ENCODE measurements around the gene RPL41. TPM values are rescaled to one million over a fixed set of nuclear protein-coding genes. Genes with fewer than 3 reads are reported as not detected.

The RPL41 gene
- total RNA-seq, 1 donor from 2014 or later = 1,819 TPM

DNA sequence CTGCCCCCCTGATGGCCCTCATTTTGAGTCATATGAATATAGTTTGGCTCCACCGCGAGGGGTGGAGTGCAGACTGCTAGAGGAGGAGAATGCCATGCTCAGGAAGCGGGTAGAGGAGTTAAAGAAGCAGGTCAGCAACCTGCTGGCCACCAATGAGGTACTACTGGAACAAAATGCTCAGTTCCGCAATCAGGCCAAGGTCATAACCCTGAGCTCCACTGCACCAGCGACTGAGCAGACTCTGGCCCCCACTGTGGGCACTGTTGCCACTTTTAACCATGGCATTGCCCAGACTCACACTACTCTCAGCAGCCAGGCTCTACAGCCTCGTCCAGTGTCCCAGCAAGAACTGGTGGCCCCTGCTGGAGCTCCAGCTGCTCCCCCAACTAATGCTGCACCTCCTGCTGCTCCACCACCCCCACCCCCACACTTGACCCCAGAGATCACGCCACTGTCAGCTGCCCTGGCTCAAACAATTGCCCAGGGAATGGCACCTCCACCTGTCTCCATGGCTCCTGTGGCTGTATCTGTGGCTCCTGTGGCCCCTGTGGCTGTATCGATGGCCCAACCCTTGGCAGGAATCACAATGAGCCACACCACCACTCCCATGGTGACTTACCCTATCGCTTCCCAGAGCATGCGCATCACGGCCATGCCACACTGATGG is 4.9 kb downstream of the RPL41 start:
- no peaks in the 10 kb centered on the region for H3K27me3 ChIP-seq
- intact Hi-C loops (cut with DNase I) = no loop called here
- TF ChIP-seq, protein P1, sequence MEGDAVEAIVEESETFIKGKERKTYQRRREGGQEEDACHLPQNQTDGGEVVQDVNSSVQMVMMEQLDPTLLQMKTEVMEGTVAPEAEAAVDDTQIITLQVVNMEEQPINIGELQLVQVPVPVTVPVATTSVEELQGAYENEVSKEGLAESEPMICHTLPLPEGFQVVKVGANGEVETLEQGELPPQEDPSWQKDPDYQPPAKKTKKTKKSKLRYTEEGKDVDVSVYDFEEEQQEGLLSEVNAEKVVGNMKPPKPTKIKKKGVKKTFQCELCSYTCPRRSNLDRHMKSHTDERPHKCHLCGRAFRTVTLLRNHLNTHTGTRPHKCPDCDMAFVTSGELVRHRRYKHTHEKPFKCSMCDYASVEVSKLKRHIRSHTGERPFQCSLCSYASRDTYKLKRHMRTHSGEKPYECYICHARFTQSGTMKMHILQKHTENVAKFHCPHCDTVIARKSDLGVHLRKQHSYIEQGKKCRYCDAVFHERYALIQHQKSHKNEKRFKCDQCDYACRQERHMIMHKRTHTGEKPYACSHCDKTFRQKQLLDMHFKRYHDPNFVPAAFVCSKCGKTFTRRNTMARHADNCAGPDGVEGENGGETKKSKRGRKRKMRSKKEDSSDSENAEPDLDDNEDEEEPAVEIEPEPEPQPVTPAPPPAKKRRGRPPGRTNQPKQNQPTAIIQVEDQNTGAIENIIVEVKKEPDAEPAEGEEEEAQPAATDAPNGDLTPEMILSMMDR (IDR thresholded peaks at IDR 0.05) = no peak
- H3K36me3 ChIP-seq = peaks cover 13 to 32% of the 10 kb centered on the region in 2 donors
- H3K4me1 ChIP-seq = peaks cover 12 to 14% of the 10 kb centered on the region in 2 donors
- DNase-seq (ENCODE audit: low spot score in 2 of 2) = no peak
- H3K9me3 ChIP-seq = no peaks in the 10 kb centered on the region
- no peak overlapping the region for H3K4me3 ChIP-seq
- no peak overlapping the region for H3K27ac ChIP-seq

DNA sequence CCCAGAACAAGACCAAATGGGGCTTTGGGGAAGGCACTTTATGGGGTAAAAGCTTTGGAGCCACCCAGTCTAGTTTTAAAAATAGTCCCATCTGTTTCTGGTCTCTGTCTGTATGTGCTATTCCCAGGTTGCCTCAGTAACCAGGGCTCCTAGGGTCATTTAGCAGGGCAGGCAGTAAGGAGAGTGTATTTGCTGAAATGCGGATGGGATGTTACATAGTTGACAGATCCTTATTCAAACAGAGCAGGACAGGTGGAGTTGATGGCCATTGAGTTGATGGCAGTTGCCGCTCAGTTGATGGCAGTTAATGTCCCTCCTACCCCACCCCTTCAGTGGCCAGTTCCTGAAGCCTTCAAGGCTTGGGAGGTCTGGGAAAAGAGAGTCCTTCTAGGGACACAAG is 6.2 kb downstream of the RPL41 start:
- no peaks in the 10 kb centered on the region for H3K27me3 ChIP-seq
- H3K4me1 ChIP-seq = peaks cover 19 to 26% of the 10 kb centered on the region in 2 donors
- intact Hi-C loops (cut with DNase I) = no loop called here
- no peak overlapping the region for H3K4me3 ChIP-seq
- H3K36me3 ChIP-seq = peaks cover 13 to 32% of the 10 kb centered on the region in 2 donors
- no peaks in the 10 kb centered on the region for H3K9me3 ChIP-seq
- no peak for DNase-seq (ENCODE audit: low spot score in 2 of 2)
- TF ChIP-seq, protein P1 (IDR thresholded peaks at IDR 0.05) = no peak
- no peak overlapping the region for H3K27ac ChIP-seq

DNA sequence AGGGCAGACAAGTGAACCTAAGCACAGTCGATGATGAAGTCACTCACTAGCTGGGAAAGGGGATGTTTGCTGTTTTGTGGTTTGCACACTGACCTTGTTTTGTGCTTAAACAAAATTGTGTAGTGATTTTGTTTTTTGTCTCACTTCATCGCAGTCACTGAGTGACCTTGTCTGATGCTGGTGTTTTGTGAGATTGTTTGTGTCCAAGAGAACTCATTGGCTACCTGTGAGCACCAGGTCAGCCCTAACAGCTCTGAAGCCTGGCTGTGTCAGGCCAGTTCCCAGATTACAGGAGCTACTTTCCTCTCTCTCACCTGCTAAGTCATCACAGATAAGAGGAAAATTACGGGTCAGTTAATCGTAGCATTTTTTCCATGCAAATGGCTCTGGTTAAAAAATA is 7.7 kb downstream of the RPL41 start:
- H3K36me3 ChIP-seq = peaks cover 13 to 32% of the 10 kb centered on the region in 2 donors
- no peak overlapping the region for H3K27ac ChIP-seq
- peaks cover 15 to 20% of the 10 kb centered on the region in 2 donors for H3K4me1 ChIP-seq
- no peak overlapping the region for H3K4me3 ChIP-seq
- no peaks in the 10 kb centered on the region for H3K9me3 ChIP-seq
- TF ChIP-seq, protein P1 (IDR thresholded peaks at IDR 0.05) = no peak
- intact Hi-C loops (cut with DNase I) = no loop called here
- DNase-seq (ENCODE audit: low spot score in 2 of 2) = no peak
- H3K27me3 ChIP-seq = no peaks in the 10 kb centered on the region

DNA sequence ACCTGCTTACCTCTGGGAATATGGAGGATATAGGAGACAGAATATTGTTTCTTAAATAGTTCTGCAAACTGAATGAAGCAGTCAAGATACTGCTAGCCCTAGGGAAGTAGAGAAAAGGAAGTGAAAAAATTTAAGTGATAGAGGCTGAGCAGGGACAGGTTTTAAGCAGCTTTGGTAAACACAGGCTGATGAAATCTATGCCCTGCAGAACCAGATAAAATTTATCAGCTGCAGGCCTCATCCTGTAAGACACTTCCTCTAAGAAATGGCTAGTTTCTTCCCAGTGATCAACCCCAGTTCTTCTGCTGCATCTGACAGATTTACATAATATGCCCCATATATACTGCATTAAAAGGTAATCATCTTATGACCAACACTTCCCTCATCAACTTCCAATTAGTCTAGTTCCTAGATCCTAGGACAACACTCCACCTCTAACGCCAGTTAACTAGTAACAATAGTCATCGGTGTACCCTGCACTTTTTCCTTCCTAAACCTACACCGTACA is 10.4 kb downstream of the RPL41 start:
- H3K4me1 ChIP-seq = peaks cover 9 to 21% of the 10 kb centered on the region in 2 donors
- H3K36me3 ChIP-seq = peaks cover 12 to 28% of the 10 kb centered on the region in 2 donors
- H3K27me3 ChIP-seq = no peaks in the 10 kb centered on the region
- TF ChIP-seq, protein P1 (IDR thresholded peaks at IDR 0.05) = no peak
- peak overlapping the region; percentile 74 to 78 for H3K27ac ChIP-seq
- intact Hi-C loops (cut with DNase I) = loop anchor here (1.0 to 5.0 kb wide), 3 partner anchors 8 to 961 kb away; partner anchors contain the start of genes NAB2, SMARCC2 and ZC3H10
- no peak for DNase-seq (ENCODE audit: low spot score in 2 of 2)
- peak overlapping the region; percentile 49 to 61 for H3K4me3 ChIP-seq
- H3K9me3 ChIP-seq = no peaks in the 10 kb centered on the region

DNA sequence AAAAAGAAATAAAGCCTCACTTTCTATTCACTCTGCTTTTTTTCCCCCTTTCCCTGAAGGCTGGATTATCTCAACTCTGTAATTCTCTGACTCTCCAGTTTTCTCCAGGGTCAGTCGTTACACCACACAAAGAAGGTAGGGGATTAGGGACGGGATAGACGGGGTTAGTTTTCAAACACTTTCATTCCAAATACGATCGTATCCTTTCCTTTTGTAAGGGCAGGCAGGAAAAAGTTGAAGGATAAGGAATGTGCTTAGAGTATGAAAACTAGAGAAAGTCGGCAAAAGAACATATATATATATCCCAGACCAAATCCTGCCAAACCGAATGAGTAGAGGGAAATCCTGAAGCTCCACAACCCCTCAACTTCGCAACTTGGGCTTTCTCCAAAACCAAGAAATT is 11.1 kb downstream of the RPL41 start:
- Histone ChIP-seq H3K4me1 (peaks cover 9 to 21% of the 10 kb centered on the region in 2 donors), H3K27ac (peak overlapping the region; percentile 74 to 78), H3K36me3 (peaks cover 19 to 28% of the 10 kb centered on the region in 2 donors), H3K27me3 (no peaks in the 10 kb centered on the region), H3K9me3 (no peaks in the 10 kb centered on the region), H3K4me3 (peak overlapping the region; percentile 49 to 61)
- DNase-seq (ENCODE audit: low spot score in 2 of 2) = no peak
- intact Hi-C loops (cut with DNase I) = loop anchor here (1.0 to 5.0 kb wide), 2 partner anchors 9 to 960 kb away; partner anchors contain the start of genes NAB2 and ZC3H10
- TF ChIP-seq, protein P1 (IDR thresholded peaks at IDR 0.05) = no peak

Data from ascending aorta (tissue), 2 donors.